Body of pancreas (tissue), 4 donors: Measurements from ENCODE around the gene CCDC71.

Experiments used
- POLR2A ChIP-seq, 3 donors: fragments of 450-650 bp; IDR thresholded peaks; one replicate each; pipeline ENCODE4 v1.6.1; 2016; ENCODE audit warnings: antibody characterized with exemption in 3 of 3, mild to moderate bottlenecking in 2 of 3
- TF ChIP-seq, protein P1 (sequence below), 7 experiments: fragments of 450-650 bp in 4 of 7; fragments of 200-600 bp in 3 of 7; sonication (generic) in 3 of 7; IDR thresholded peaks; one replicate each; pipeline ENCODE4 v1.5.1; 2016 to 2019; ENCODE audit warnings: antibody characterized with exemption in 7 of 7

DNA sequence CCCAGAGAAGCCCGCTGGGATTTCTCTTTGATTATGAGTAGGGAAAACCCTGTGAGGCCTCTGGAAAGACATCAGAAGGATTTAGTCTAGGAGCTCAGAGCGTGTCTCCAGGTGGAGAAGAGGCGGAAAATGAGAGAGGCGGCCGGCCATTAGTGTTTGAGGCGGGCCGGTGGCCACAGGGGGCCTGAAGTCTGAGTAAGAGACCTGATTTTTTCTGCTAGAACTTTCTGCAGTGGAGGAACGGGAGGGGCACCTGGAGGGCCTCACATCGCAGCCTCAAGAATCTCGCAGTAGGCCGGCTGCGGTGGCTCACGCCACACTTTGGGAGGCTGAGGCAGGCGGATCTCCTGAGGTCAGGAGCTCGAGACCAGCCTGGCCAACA lies 33.8 kb upstream of the CCDC71 start:
- TF ChIP-seq, protein P1, sequence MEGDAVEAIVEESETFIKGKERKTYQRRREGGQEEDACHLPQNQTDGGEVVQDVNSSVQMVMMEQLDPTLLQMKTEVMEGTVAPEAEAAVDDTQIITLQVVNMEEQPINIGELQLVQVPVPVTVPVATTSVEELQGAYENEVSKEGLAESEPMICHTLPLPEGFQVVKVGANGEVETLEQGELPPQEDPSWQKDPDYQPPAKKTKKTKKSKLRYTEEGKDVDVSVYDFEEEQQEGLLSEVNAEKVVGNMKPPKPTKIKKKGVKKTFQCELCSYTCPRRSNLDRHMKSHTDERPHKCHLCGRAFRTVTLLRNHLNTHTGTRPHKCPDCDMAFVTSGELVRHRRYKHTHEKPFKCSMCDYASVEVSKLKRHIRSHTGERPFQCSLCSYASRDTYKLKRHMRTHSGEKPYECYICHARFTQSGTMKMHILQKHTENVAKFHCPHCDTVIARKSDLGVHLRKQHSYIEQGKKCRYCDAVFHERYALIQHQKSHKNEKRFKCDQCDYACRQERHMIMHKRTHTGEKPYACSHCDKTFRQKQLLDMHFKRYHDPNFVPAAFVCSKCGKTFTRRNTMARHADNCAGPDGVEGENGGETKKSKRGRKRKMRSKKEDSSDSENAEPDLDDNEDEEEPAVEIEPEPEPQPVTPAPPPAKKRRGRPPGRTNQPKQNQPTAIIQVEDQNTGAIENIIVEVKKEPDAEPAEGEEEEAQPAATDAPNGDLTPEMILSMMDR (IDR thresholded peaks at IDR 0.05): no peak
- no peak for TF ChIP-seq POLR2A (IDR thresholded peaks at IDR 0.05)
